Measurements from ENCODE around the gene RWDD3. TPM values are rescaled to one million over a fixed set of nuclear protein-coding genes. Genes with fewer than 3 reads are reported as not detected.

RWDD3 gene
- total and polyA plus RNA-seq, 2 donors (not counting 3 experiments of a cell fraction or from before 2014, with no cell fraction given), result 9.3 to 12.1 TPM

DNA sequence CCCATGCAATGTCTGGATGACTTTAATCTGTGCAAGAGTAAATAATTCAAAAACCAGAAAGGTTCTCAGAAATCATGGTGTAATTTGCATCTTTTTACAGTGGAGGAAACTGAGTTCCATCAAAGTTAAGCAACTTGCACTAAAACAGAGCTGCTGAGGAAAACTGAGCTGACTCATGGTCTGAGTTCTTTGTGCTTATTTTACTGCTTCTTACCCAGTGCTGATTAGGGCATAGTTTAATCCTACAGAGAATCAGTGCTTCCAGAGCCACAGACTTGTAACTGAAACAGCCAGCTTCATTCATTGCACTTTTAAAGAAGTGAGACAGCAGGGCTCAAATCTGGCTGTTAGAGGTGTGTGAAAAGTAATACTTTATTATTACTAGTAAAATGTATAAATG lies 10.9 kb upstream of the RWDD3 start:
- no peaks in the 10 kb centered on the region for H3K36me3 ChIP-seq (ENCODE audit: control insufficient read depth in 2 of 2, extremely low read depth in 1 of 2, insufficient read depth in 2 of 2, low read length in 2 of 2)
- no peak overlapping the region for H3K9ac ChIP-seq (replicated peaks; ENCODE audit: extremely low read depth, insufficient read depth, low read length)
- no peaks in the 10 kb centered on the region for H3K4me1 ChIP-seq (ENCODE audit: control insufficient read depth, extremely low read depth, insufficient read depth, low read length)
- BruUV-seq (replicated peaks), result no TSS peak
- H3K9me1 ChIP-seq (replicated peaks; ENCODE audit: control insufficient read depth, extremely low read depth, insufficient read depth, low read length), result no peaks in the 10 kb centered on the region
- ChIA-PET CTCF (interaction anchor here (0.8 to 1.8 kb wide), 2 partner anchors 8 to 10 kb away, joined by 3 to 19 read pairs; partner anchors contain the start of gene RWDD3), POLR2A (no interaction called here)
- FAIRE-seq (peak; percentile 54), DNase-seq (ENCODE audit: low read depth, low spot score) (no peak)
- H2AFZ ChIP-seq (ENCODE audit: low read depth, low read length), result no peak overlapping the region
- no peaks in the 10 kb centered on the region for H3K9me3 ChIP-seq (replicated peaks; ENCODE audit: control insufficient read depth, insufficient read depth, low read length)
- peaks cover 2 to 7% of the 10 kb centered on the region in 2 experiments for H3K27me3 ChIP-seq (ENCODE audit: control insufficient read depth in 2 of 2, insufficient read depth in 2 of 2, low read length in 2 of 2)
- H3K27ac ChIP-seq (ENCODE audit: insufficient read depth, low read depth, low read length), result no peak overlapping the region
- H4K20me1 ChIP-seq (replicated peaks; ENCODE audit: control insufficient read depth, extremely low read depth, insufficient read depth, low read length), result no peaks in the 10 kb centered on the region
- intact Hi-C loops (cut with micrococcal nuclease) (no loop called here), dilution Hi-C loops (cut with MboI; ENCODE audit: extremely low pct_ligation_motif_present, low sequenced_read_pairs) (no loop called here)
- H3K4me3 ChIP-seq (replicated peaks in 1 of 3; ENCODE audit: insufficient read depth in 1 of 3, low read depth in 1 of 3, low read length in 3 of 3), result no peak overlapping the region
- TF ChIP-seq FOS (IDR thresholded peaks at IDR 0.05; ENCODE audit: borderline replicate concordance, insufficient read depth, low read length) (no peak), MYC (IDR thresholded peaks at IDR 0.05; ENCODE audit: low read depth, low read length) (no peak), JUN (IDR thresholded peaks at IDR 0.05; ENCODE audit: borderline replicate concordance, insufficient read depth, insufficient read length, low read depth) (no peak), POLR2AphosphoS5 (IDR thresholded peaks at IDR 0.05; ENCODE audit: insufficient read depth, low read depth, low read length) (no peak), POLR2A (IDR thresholded peaks at IDR 0.05; ENCODE audit: low read depth, low read length) (no peak), GATA2 (IDR thresholded peaks at IDR 0.05; ENCODE audit: insufficient read depth, insufficient read length, low read depth, low read length) (no peak), EZH2 (IDR thresholded peaks at IDR 0.05; ENCODE audit: borderline replicate concordance, low read depth, low read length, severe bottlenecking) (no peak)
- TF ChIP-seq, protein P1, sequence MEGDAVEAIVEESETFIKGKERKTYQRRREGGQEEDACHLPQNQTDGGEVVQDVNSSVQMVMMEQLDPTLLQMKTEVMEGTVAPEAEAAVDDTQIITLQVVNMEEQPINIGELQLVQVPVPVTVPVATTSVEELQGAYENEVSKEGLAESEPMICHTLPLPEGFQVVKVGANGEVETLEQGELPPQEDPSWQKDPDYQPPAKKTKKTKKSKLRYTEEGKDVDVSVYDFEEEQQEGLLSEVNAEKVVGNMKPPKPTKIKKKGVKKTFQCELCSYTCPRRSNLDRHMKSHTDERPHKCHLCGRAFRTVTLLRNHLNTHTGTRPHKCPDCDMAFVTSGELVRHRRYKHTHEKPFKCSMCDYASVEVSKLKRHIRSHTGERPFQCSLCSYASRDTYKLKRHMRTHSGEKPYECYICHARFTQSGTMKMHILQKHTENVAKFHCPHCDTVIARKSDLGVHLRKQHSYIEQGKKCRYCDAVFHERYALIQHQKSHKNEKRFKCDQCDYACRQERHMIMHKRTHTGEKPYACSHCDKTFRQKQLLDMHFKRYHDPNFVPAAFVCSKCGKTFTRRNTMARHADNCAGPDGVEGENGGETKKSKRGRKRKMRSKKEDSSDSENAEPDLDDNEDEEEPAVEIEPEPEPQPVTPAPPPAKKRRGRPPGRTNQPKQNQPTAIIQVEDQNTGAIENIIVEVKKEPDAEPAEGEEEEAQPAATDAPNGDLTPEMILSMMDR (IDR thresholded peaks at IDR 0.05; ENCODE audit: extremely low read depth in 1 of 2, insufficient read depth in 1 of 2, low read depth in 1 of 2, low read length in 2 of 2), result no peak
- TF ChIP-seq, protein P2, sequence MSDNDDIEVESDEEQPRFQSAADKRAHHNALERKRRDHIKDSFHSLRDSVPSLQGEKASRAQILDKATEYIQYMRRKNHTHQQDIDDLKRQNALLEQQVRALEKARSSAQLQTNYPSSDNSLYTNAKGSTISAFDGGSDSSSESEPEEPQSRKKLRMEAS (IDR thresholded peaks at IDR 0.05; ENCODE audit: insufficient read depth, insufficient read length), result no peak
- no peaks in the 10 kb centered on the region for H3K79me2 ChIP-seq (ENCODE audit: control insufficient read depth, insufficient read depth, low read length)
- H3K4me2 ChIP-seq (ENCODE audit: insufficient read depth, low read length), result no peak overlapping the region
